K562 (cell line): ENCODE measurements around the gene TAF15. TPM values are rescaled to one million over a fixed set of nuclear protein-coding genes. Genes with fewer than 3 reads are reported as not detected.
A peak's percentile ranks its signal among the peaks of the same experiment; 100 is the strongest.

ENCODE experiments used
- polyA plus RNA-seq, 8 experiments: library from polyadenylated mRNA; depleted of rRNA in 4 of 8; stranded (reverse) in 5 of 8; unstranded in 3 of 8; fragments of >200 nt; fragmentation: Nextera tagmentation in 2 of 8; fragmentation: Illumina TruSeq in 1 of 8; extraction: Ambion mirVana in 2 of 8; extraction: Trizol in 1 of 8; gene quantifications; 2 replicates each; pipeline versions ENCODE4 v1.2.1 to v1.2.3, GENCODE V29; 2011 to 2014; ENCODE audit warnings: inconsistent platforms in 1 of 8, missing spikeins in 1 of 8
- small RNA-seq: library from RNA; depleted of rRNA; stranded (forward); fragments of <200 nt; gene quantifications from one replicate; pipeline ENCODE3, GENCODE V24; 2014
- total RNA-seq, 7 experiments: library from RNA; depleted of rRNA in 6 of 7; stranded (reverse); fragments of >200 nt in 6 of 7; fragmentation: Illumina TruSeq in 2 of 7; extraction: Trizol in 2 of 7; gene quantifications; 2 replicates each; pipeline versions ENCODE4 v1.2.1 to v1.2.3, GENCODE V29; 2011 to 2021; ENCODE audit warnings: low replicate concordance in 1 of 7

TAF15 gene
- total and polyA plus RNA-seq, 9 of the 15 experiments (the other 6 are each of a cell fraction or from before 2014, with no cell fraction given), result 4.1 to 272 (median 56.8) TPM

Small RNAs within 50 kb of the gene (small RNA-seq; reads per million reads assigned to genes)
- 855 reads per million, percentile 99 among the genes with 10 or more reads in this experiment for gene RF00100

Other genes with a start within 250 kb of the TAF15 start
Only the 7 nearest of the 15 such genes appear.
- gene RASL10B, start 77.8 kb upstream of the TAF15 start, total RNA-seq (2014; rRNA removed), result 0.14 and 0.16 TPM in 2 replicates
- 0.04 and 0.06 TPM in 2 replicates for gene RASL10B, start 77.8 kb upstream of the TAF15 start, total RNA-seq (2014; rRNA removed; fragmentation: Illumina TruSeq; extraction: Trizol)
- 0.07 and 0.11 TPM in 2 replicates for gene RASL10B, start 77.8 kb upstream of the TAF15 start, total RNA-seq (2015; rRNA removed; fragmentation: Illumina TruSeq; extraction: Trizol)
- 0.11 and 0.22 TPM in 2 replicates for gene RASL10B, start 77.8 kb upstream of the TAF15 start, total RNA-seq (2021)
- 0.16 and 0.31 TPM in 2 replicates for gene RASL10B, start 77.8 kb upstream of the TAF15 start, polyA plus RNA-seq (2011; rRNA removed)
- 0.11 and 0.12 TPM in 2 replicates for gene RASL10B, start 77.8 kb upstream of the TAF15 start, polyA plus RNA-seq (2014; fragmentation: Illumina TruSeq; extraction: Trizol)
- not detected for gene RASL10B, start 77.8 kb upstream of the TAF15 start, polyA plus RNA-seq (2014; fragmentation: Nextera tagmentation; extraction: Ambion mirVana)
- gene RASL10B, start 77.8 kb upstream of the TAF15 start, polyA plus RNA-seq (2014; rRNA removed), result 0.03 and 0.27 TPM in 2 replicates
- gene GAS2L2, start 56.2 kb upstream of the TAF15 start, total RNA-seq (2014; rRNA removed), result not detected in 2 replicates
- gene GAS2L2, start 56.2 kb upstream of the TAF15 start, total RNA-seq (2014; rRNA removed; fragmentation: Illumina TruSeq; extraction: Trizol), result not detected in 2 replicates
- not detected in 2 replicates for gene GAS2L2, start 56.2 kb upstream of the TAF15 start, total RNA-seq (2015; rRNA removed; fragmentation: Illumina TruSeq; extraction: Trizol)
- gene GAS2L2, start 56.2 kb upstream of the TAF15 start, total RNA-seq (2021), result not detected in 2 replicates
- gene GAS2L2, start 56.2 kb upstream of the TAF15 start, polyA plus RNA-seq (2011; rRNA removed), result not detected in 2 replicates
- gene GAS2L2, start 56.2 kb upstream of the TAF15 start, polyA plus RNA-seq (2014; fragmentation: Illumina TruSeq; extraction: Trizol), result not detected in 2 replicates
- gene GAS2L2, start 56.2 kb upstream of the TAF15 start, polyA plus RNA-seq (2014; fragmentation: Nextera tagmentation; extraction: Ambion mirVana), result not detected
- gene GAS2L2, start 56.2 kb upstream of the TAF15 start, polyA plus RNA-seq (2014; rRNA removed), result not detected in 2 replicates
- gene C17orf50, start 48.6 kb upstream of the TAF15 start, total RNA-seq (2014; rRNA removed), result not detected in 2 replicates
- not detected in 2 replicates for gene C17orf50, start 48.6 kb upstream of the TAF15 start, total RNA-seq (2014; rRNA removed; fragmentation: Illumina TruSeq; extraction: Trizol)
- gene C17orf50, start 48.6 kb upstream of the TAF15 start, total RNA-seq (2015; rRNA removed; fragmentation: Illumina TruSeq; extraction: Trizol), result not detected in 2 replicates
- gene C17orf50, start 48.6 kb upstream of the TAF15 start, total RNA-seq (2021), result not detected in 2 replicates
- not detected in 2 replicates for gene C17orf50, start 48.6 kb upstream of the TAF15 start, polyA plus RNA-seq (2011; rRNA removed)
- gene C17orf50, start 48.6 kb upstream of the TAF15 start, polyA plus RNA-seq (2014; fragmentation: Illumina TruSeq; extraction: Trizol), result not detected in 2 replicates
- not detected for gene C17orf50, start 48.6 kb upstream of the TAF15 start, polyA plus RNA-seq (2014; fragmentation: Nextera tagmentation; extraction: Ambion mirVana)
- not detected in 2 replicates for gene C17orf50, start 48.6 kb upstream of the TAF15 start, polyA plus RNA-seq (2014; rRNA removed)
- not detected in 2 replicates for gene MMP28, start 13.8 kb upstream of the TAF15 start, total RNA-seq (2014; rRNA removed)
- gene MMP28, start 13.8 kb upstream of the TAF15 start, total RNA-seq (2014; rRNA removed; fragmentation: Illumina TruSeq; extraction: Trizol), result not detected in 2 replicates
- gene MMP28, start 13.8 kb upstream of the TAF15 start, total RNA-seq (2015; rRNA removed; fragmentation: Illumina TruSeq; extraction: Trizol), result not detected in 2 replicates
- not detected in 2 replicates for gene MMP28, start 13.8 kb upstream of the TAF15 start, total RNA-seq (2021)
- not detected in 2 replicates for gene MMP28, start 13.8 kb upstream of the TAF15 start, polyA plus RNA-seq (2011; rRNA removed)
- gene MMP28, start 13.8 kb upstream of the TAF15 start, polyA plus RNA-seq (2014; fragmentation: Illumina TruSeq; extraction: Trizol), result not detected in 2 replicates
- not detected for gene MMP28, start 13.8 kb upstream of the TAF15 start, polyA plus RNA-seq (2014; fragmentation: Nextera tagmentation; extraction: Ambion mirVana)
- gene MMP28, start 13.8 kb upstream of the TAF15 start, polyA plus RNA-seq (2014; rRNA removed), result not detected in 2 replicates
- not detected in 2 replicates for gene HEATR9, start 59.4 kb downstream of the TAF15 start, total RNA-seq (2014; rRNA removed)
- gene HEATR9, start 59.4 kb downstream of the TAF15 start, total RNA-seq (2014; rRNA removed; fragmentation: Illumina TruSeq; extraction: Trizol), result not detected in 2 replicates
- gene HEATR9, start 59.4 kb downstream of the TAF15 start, total RNA-seq (2015; rRNA removed; fragmentation: Illumina TruSeq; extraction: Trizol), result not detected in 2 replicates
- not detected in 2 replicates for gene HEATR9, start 59.4 kb downstream of the TAF15 start, total RNA-seq (2021)
- gene HEATR9, start 59.4 kb downstream of the TAF15 start, polyA plus RNA-seq (2011; rRNA removed), result not detected in 2 replicates
- not detected in 2 replicates for gene HEATR9, start 59.4 kb downstream of the TAF15 start, polyA plus RNA-seq (2014; fragmentation: Illumina TruSeq; extraction: Trizol)
- gene HEATR9, start 59.4 kb downstream of the TAF15 start, polyA plus RNA-seq (2014; fragmentation: Nextera tagmentation; extraction: Ambion mirVana), result not detected
- gene HEATR9, start 59.4 kb downstream of the TAF15 start, polyA plus RNA-seq (2014; rRNA removed), result not detected in 2 replicates
- 0.08 and 0.18 TPM in 2 replicates for gene CCL5, start 70.9 kb downstream of the TAF15 start, total RNA-seq (2014; rRNA removed)
- 0.16 TPM in 1 of 2 replicates, not detected in the other for gene CCL5, start 70.9 kb downstream of the TAF15 start, total RNA-seq (2014; rRNA removed; fragmentation: Illumina TruSeq; extraction: Trizol)
- 0.18 and 0.23 TPM in 2 replicates for gene CCL5, start 70.9 kb downstream of the TAF15 start, total RNA-seq (2015; rRNA removed; fragmentation: Illumina TruSeq; extraction: Trizol)
- 0.56 and 0.58 TPM in 2 replicates for gene CCL5, start 70.9 kb downstream of the TAF15 start, total RNA-seq (2021)
- 0.08 and 0.53 TPM in 2 replicates for gene CCL5, start 70.9 kb downstream of the TAF15 start, polyA plus RNA-seq (2011; rRNA removed)
- gene CCL5, start 70.9 kb downstream of the TAF15 start, polyA plus RNA-seq (2014; fragmentation: Illumina TruSeq; extraction: Trizol), result 0.43 TPM in 2 replicates
- under 1 TPM; 0.46 to 0.59 TPM for gene CCL5, start 70.9 kb downstream of the TAF15 start, polyA plus RNA-seq (2014; fragmentation: Nextera tagmentation; extraction: Ambion mirVana)
- 0.30 and 0.49 TPM in 2 replicates for gene CCL5, start 70.9 kb downstream of the TAF15 start, polyA plus RNA-seq (2014; rRNA removed)
- gene RDM1, start 121.3 kb downstream of the TAF15 start, total RNA-seq (2014; rRNA removed), result 2.5 and 3.9 TPM in 2 replicates
- gene RDM1, start 121.3 kb downstream of the TAF15 start, total RNA-seq (2014; rRNA removed; fragmentation: Illumina TruSeq; extraction: Trizol), result 4.8 and 5.6 TPM in 2 replicates
- 2.9 and 3.0 TPM in 2 replicates for gene RDM1, start 121.3 kb downstream of the TAF15 start, total RNA-seq (2015; rRNA removed; fragmentation: Illumina TruSeq; extraction: Trizol)
- gene RDM1, start 121.3 kb downstream of the TAF15 start, total RNA-seq (2021), result 5.0 and 5.7 TPM in 2 replicates
- 8.3 and 9.6 TPM in 2 replicates for gene RDM1, start 121.3 kb downstream of the TAF15 start, polyA plus RNA-seq (2011; rRNA removed)
- gene RDM1, start 121.3 kb downstream of the TAF15 start, polyA plus RNA-seq (2014; fragmentation: Illumina TruSeq; extraction: Trizol), result 5.4 and 7.0 TPM in 2 replicates
- gene RDM1, start 121.3 kb downstream of the TAF15 start, polyA plus RNA-seq (2014; fragmentation: Nextera tagmentation; extraction: Ambion mirVana), result 10 to 100 TPM in 1 of 2 experiments, 1 to 10 TPM in 1; 8.5 to 11.2 TPM
- 6.1 and 6.5 TPM in 2 replicates for gene RDM1, start 121.3 kb downstream of the TAF15 start, polyA plus RNA-seq (2014; rRNA removed)